ENCODE results near the gene B4GALNT4.
"Not testable (repeated sequence)": the region's sequence is repeated elsewhere in the genome, so short reads cannot be mapped to it uniquely, and the experiment has no call there.

The B4GALNT4 gene

DNA sequence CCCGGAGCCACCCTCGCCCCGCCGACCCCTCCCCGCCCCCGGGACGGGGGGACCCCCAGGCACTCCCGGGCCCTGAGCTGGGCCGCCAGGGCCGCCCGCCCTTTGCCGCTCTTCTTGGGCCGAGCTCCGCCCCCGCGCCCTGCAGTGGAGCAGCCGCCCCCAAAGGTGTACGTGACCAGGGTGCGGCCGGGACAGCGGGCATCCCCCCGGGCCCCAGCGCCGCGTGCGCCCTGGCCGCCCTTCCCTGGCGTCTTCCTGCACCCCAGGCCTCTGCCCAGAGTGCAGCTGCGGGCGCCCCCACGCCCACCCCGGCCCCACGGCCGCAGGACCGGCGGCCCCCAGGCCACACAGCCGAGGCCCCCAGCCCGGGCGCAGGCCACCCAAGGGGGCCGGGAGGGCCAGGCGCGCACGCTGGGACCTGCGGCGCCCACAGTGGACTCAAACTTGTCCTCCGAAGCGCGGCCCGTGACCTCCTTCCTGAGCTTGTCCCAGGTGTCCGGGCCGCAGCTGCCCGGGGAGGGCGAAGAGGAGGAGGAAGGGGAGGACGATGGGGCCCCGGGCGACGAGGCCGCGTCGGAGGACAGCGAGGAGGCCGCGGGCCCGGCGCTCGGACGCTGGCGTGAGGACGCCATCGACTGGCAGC is 7.4 kb downstream of the B4GALNT4 start:
- DNase-seq: no peak

DNA sequence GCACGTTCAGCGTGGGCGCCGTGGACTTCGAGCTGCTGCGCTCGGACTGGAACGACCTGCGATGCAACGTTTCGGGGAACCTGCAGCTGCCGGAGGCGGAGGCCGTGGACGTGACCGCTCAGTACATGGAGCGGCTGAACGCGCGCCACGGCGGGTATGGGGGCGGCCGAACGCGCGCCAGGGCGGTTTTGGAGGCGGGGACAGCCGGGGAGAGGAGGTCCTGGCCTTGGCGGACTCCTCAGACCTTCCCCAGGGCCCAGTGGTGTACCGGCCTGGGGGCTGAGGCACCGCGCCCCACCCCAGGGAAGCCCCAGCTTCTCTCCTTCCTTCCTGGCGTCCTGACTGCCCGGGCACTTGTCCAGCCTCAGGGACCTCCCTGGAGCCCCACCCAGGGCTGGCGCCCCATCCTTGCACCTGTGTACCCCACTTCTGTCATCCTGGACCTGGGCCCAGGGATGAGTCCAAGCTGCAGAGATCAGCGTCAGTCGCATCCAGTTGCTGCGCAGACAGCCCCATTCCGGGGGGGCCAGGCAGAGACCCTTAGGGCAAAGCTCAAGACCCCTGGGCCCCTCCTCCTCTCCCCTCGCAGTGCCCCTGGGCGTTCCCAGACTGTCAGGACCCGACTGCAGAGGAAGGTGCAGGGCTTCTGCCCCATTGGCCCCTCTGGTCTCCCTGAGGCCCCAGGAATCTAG is 8.0 kb downstream of the B4GALNT4 start:
- no peak for DNase-seq

- no peak for DNase-seq
These were observed 8.7 kb downstream of the B4GALNT4 start for GRCh38 chr11:377883-378500.

- no peak for DNase-seq
These were observed 10.2 kb downstream of the B4GALNT4 start for GRCh38 chr11:379205-380094.

GRCh38 chr11:380095-380480 is 10.8 kb downstream of the B4GALNT4 start:
- DNase-seq: no peak

DNA sequence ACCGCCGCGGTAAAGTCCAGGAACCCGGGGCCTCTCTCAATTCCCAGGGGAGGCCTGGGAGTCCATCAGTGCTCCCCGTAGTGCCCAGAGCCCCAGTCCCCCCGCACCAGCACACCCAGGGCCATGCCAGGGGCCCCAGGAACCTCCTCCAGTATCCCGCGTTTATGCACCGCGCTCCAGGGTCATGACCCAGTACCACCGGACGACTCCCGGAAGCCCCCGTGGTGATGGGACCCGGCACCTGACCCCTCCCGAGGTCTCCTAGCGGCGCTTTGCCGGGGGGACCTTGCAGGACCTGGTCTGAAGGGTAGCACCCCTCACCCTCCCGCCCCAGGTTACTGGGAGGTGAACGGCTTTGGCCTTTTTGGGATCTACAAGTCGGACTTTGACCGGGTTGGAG is 11.2 kb downstream of the B4GALNT4 start:
- no peak for DNase-seq

DNA sequence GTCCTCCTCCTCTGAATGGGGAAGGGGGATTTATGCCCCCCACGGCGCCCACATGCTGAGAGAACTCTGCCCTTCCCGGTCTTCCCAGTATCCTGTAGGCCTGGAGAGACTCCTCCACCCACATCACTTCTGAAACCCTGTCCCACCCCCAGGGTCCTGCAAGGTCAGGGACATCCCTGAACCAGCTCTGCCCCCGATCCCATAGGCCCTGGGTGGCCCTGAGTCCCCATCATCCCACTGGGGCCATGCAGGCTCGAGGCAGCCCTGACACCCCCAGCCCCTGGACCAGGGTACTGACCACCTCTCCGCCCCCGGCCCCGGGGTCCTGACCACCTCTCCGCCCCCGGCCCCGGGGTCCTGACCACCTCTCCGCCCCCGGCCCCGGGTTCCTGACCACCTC is 11.7 kb downstream of the B4GALNT4 start:
- DNase-seq: no peak

GRCh38 chr11:381501-382072 is 12.3 kb downstream of the B4GALNT4 start:
- DNase-seq: no peak

DNA sequence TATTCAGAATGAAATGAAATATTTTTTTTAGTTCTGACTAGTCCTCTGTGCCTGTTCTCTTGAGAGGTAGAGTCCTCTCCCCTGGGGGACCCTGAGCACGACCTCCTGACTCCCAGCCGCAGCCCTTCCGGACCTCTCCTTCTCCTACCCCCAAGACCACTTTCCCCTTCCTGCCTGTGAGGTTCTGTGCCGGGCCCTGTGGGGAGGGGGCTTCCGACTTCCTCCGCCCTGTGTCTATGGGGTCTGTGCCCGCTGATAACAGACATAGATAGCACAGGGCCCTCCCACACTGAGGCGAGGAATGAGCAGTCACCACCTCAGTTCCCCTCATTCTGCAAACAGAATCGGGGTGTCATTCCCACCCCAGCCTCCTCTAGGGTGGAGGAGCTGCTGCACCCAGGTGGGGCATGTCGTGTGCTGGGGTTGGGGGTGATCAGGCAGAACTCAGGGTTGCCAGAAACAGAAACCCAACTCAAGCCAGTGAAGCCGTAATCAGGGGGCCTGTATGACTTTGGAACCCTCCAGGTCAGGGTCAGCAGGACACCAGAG is 12.9 kb downstream of the B4GALNT4 start:
- DNase-seq: no peak

- DNase-seq: no peak
These were observed 14.1 kb downstream of the B4GALNT4 start for GRCh38 chr11:383431-383830.

DNA sequence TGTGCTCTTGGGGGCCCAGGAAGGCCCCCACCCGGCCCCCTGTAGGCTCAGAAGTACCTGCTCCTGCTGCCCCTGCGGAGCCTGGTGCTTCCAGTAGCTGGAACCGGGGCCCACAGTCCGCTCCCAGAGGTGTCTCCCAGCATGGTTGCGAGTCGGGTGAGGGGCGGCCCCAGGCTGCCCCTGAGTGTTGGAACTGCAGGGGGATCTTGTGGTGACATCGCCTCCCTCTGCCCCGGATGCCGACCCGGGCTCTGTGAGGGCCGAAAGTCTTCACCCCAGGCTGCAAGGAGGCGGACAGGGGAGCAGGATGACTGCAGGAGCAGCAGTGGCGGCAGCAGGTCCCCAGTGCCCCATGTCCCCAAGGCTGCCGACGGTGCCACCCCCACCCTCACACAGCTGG is 15.2 kb downstream of the B4GALNT4 start:
- no peak for DNase-seq

- DNase-seq: no peak
These were observed 16.5 kb downstream of the B4GALNT4 start for GRCh38 chr11:385594-386351.

- no peak for DNase-seq
These were observed 17.2 kb downstream of the B4GALNT4 start for GRCh38 chr11:386483-386882.

DNA sequence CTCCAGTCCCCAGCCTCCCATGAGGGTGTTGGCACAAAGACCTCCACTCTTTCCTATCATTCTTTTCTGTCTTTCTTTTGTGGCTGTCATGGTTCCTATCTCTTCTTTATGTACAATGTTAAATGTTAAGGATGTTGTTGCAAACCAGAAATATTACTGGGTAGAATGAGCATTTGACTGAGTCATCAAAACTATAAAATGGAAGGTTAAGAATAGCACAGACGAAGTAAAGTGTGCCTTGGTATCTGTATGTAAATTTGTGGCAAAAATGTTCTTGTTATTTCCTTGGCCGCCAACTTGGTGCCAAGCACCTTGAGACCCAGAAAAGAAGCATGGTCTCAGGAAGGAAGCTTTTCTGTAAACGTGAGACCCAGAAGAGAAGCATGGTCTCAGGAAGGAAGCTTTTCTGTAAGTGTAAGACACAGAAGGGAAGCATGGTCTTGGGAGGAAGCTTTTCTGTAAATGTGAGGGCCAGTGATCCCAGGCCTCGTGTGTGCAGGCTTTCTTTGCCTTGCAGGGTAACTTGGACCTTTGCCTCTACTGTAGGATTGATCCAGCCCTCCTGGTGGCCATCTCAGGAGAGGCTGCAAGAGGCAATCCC is 18.0 kb downstream of the B4GALNT4 start:
- DNase-seq: no peak

DNA sequence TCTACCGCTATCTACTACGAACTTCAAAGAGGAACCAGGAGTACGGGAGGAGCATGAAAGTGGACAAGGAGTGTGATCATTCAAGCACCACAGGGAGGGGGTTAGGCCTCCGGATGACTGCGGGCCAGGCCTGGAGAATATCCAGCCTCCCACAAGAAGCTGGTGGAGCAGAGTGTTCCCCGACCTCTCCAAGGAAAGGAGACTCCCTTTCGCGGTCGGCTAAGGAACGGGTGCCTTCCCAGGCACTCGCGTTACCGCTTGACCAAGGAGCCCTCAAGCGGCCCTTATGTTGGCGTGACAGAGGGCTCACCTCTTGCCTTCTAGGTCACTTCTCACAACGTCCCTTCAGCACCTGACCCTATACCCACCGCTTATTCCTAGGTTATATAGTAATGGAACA is 20.1 kb downstream of the B4GALNT4 start:
- not testable (repeated sequence) for DNase-seq

DNA sequence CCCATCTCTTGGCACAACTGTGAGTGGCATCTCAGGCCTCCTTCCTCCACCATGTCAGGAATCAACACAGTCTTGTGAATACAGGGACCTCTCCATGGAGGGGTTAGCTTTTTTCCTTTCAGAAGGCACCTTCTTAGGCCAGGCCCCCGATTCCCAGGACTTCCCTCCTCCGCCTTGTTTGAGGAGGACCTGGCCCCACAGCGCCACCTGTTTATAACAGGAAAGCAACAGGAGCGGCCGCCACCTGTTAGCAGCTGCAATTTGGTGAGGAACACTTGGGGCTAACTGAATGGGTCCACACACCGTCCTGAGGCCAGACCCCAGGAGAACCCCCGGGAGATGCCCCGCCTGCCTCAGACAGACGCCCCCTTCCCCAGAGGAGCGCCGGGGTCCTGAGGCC is 20.9 kb downstream of the B4GALNT4 start:
- DNase-seq: no peak

- no peak for DNase-seq
These were observed 22.1 kb downstream of the B4GALNT4 start for GRCh38 chr11:391117-392017.

DNA sequence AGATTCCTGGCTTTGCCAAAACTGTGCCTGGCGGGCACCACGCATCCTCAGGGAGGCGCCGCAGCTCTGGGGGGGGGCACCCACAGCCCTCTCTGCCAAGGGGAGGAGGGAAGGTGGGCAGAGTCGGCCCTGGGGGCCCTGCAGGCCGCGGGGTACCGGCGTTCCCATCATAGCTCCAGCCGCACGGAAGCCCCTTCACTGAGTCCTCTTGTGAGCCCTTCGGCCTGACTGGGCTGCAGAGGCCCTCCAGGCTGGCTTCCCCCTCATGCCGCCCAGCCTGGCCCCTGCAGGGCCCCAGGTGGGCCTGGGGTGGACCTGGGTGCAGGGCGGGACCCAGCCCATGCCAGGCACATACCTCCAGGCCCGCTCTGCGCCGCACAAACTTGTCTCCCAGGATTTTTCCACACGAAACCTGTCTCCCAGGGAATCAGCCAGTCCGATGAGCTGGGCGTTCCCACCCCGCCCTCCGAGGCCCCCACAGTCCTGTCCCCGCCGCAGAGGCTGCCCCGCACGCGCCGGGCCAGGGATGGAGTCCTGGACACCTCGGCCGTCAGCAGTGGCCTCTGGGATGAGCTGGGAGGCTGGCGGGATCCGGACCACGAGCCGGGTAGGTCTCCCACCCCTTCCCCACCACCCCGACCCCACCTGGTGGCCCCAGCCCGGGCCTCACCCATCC is 22.9 kb downstream of the B4GALNT4 start:
- no peak for DNase-seq

DNA sequence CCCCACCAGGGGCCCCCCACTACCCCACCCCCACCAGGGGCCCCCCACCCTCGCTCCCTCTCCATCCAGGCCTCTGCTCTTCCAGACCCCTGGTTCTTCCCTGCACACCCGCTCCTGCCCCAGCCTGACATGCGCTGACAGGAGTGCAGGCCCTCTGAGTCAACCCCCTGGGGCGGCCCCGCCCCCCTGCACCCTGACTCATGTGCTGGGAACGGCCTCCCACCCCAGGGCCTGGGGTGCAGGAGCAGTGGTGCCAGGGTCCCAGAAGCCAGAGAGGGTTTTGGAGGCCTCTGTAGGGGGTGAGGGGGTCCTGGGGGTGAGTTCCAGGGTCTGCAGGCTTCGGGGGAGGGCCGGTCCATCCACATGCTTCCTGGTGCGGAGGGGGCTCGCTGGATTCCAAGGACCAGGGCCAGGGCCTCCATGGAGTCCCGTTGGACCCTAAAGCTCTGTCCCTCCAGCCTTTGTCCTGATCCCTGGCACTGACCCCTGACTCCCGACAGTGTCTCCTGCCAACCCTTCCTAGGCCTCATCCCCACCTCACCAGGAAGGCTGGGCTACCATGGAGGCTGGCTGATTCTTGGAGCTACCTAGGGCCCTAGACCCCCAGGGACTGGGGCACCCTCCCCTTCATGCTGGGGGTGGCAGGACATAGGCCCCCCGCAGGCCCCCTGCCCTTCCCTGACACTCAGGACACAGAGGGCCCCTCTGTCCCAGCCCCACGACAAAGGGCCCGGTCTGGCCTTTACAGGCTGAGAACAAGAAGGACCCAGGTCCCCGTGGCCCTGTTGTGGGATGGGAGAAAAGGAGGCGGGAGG is 24.1 kb downstream of the B4GALNT4 start:
- no peak for DNase-seq
